ENCODE measurements around the gene POC1A.

POC1A gene

DNA sequence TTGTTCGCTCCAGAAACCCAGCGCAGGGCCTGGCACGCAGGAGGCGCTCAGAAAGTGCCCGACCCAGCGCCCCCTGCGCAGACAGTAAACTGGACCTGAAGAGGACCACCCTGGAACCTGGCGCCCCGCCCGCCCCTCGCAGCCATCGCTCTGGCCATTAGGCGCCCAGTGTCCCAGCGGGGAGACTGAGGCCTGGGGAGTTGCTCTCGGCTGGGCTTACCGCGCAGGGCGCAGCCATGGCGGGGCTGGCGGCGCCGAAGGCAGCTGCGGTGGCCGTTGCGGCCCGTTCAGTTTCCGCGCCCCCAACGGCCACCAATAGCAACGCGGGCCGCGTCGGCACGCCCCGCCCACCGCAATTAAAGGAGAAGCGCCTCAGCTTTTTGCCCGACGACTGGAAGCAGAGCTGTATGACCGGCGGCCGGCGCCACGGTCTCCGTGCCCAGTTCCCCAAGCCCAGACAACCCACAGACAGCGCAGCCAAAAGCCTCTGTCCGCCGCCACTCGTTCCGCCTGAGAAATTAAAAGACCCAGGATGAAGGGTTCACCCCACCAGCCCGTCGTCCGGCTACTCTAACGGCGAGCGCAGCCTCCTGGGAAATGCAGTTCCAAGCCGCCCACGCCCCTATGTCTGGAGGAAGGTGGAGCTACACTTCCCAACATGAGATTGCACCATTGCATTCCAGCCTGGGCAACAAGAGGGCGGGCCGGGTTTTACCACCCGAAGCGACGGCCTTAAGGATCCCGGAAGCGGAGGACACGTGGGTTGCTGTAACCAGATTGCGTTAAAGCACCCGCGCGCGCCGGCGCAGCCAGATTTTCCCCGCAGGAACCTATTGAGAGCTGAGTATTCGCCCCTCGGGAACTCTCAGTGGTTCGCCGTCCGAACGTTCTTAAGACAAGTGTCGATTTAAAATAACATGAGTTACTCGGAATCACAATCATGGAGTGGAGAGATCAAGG lies at the start of gene POC1A:
TSS of gene POC1A (minus strand) at position 289 of the 960 bp plus-strand sequence. CDS start at position 238, 51 bp downstream.
- peak; percentile 99 for DNase-seq

GRCh38 chr3:52203701-52204100 lies 49.5 kb upstream of the POC1A start:
- DNase-seq, result no peak

GRCh38 chr3:52202384-52203077 lies 48.3 kb upstream of the POC1A start:
- DNase-seq, result no peak

- no peak for DNase-seq
These were observed 46.9 kb upstream of the POC1A start for GRCh38 chr3:52200981-52201679.

GRCh38 chr3:52198643-52199608 lies 44.7 kb upstream of the POC1A start:
- peak; percentile 43 for DNase-seq

DNA sequence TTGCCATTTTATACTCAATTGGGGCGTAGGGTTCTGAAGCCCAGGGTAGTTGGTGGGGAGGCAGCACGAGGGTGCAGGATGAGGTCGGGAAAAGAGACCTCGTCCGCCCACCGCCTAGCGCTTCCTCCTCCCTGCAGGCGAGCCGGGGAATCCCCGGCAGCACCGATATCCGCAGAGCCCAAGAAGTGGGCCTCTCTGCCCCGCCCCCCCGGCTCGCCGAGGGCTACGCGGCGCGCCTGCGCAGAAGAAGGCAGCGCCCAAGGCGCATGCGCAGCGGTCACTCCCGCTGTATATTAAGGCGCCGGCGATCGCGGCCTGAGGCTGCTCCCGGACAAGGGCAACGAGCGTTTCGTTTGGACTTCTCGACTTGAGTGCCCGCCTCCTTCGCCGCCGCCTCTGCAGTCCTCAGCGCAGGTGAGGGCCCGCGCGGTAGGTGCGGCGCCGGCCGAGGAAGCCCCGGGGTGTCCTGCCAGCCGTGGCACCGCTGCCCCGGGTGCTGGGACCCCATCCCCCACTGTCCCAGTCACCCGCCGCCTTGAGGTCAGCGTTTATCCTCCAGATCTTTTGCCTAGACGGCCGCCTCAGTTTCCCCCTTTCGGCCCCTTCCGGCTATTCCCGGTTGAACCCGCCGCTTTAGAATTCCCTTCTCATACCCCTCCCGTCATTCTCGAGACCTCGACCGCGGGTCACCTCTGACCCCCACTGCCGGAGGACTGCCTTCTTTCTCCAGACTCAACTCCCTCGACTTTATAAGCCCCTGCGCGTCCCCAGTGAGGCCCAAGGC lies 43.8 kb upstream of the POC1A start, which contains the start of gene ALAS1:
TSS of gene ALAS1 (plus strand) at position 319 of the 784 bp plus-strand sequence. CDS start 1,082 bp downstream, outside the sequence.
- peak; percentile 95 for DNase-seq

GRCh38 chr3:52197499-52197841 lies 43.2 kb upstream of the POC1A start:
- no peak for DNase-seq

DNA sequence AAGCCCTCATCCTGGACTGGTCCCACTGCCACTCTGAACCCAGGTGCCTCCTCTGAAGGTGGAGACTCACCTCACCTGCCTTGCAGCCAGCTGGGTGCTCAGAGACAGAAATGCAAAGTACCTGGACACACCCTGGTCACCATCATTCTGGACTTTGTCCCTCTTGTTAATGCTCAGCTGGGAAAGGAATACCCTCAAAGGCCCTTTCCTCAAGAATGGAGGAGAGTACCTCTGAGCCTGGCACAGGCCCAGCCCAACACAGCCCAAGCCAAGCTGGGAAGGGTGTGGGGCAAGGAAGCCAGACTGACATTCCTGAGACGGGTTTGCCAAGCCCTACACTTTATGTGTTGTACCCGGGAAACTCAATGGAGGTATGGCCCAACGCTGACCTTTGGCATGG lies 42.8 kb upstream of the POC1A start:
- no peak for DNase-seq

GRCh38 chr3:52195823-52196331 lies 41.7 kb upstream of the POC1A start:
- peak; percentile 43 for DNase-seq

GRCh38 chr3:52195291-52195597 lies 41.0 kb upstream of the POC1A start:
- no peak for DNase-seq

DNA sequence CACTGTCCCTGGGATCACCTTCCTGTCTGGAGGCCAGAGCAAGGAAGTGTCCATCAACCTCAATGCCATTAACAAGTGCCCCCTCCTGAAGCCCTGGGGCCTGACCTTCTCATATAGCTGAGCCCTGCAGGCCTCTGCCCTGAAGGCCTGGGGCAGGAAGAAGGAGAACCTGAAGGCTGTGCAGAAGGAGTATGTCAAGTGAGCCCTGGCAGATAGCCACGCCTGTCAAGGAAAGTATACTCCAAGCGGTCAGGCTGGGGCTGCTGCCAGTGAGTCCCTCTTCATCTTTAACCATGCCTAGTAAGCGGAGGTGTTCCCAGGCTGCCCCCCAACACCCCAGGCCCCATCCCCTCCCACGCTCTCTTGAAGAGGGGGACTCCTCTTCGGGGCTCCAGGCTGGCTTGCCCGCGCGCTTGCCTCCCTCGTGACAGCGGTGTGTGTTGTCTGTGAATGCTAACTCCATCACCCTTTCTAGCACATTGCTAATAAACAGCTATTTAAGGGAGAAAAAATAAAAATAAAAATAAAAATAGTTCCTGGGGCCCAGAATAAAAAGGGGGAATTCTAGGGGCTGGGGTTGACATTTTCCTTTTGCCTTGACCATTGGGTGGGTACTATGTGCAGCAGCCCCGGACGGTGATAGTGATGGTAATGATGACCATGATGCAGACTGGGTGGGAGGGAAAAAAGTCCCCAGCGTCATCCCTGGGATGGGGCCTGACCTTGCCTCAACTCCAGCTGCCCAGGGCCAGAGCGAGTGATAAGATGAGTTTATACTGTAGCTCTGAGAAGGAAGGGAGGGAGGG lies 40.5 kb upstream of the POC1A start:
- DNase-seq, result no peak

DNA sequence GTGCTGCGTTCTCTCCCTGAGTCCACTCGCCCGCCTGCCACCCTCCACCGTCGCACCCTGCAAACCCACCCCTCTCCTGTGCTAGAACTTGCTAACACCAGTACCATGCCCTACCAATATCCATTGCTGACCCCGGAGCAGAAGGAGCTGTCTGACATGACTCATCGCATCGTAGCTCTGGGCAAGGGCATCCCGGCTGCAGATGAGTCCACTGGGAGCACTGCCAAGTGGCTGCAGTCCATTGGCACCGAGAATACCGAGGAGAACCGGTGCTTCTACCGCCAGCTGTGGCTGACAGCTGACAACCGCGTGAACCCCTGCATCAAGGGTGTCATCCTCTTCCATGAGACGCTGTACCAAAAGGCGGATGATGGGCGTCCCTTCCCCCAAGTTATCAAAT lies 38.8 kb upstream of the POC1A start:
- DNase-seq, result no peak

GRCh38 chr3:52191663-52192062 lies 37.4 kb upstream of the POC1A start:
- DNase-seq, result no peak

DNA sequence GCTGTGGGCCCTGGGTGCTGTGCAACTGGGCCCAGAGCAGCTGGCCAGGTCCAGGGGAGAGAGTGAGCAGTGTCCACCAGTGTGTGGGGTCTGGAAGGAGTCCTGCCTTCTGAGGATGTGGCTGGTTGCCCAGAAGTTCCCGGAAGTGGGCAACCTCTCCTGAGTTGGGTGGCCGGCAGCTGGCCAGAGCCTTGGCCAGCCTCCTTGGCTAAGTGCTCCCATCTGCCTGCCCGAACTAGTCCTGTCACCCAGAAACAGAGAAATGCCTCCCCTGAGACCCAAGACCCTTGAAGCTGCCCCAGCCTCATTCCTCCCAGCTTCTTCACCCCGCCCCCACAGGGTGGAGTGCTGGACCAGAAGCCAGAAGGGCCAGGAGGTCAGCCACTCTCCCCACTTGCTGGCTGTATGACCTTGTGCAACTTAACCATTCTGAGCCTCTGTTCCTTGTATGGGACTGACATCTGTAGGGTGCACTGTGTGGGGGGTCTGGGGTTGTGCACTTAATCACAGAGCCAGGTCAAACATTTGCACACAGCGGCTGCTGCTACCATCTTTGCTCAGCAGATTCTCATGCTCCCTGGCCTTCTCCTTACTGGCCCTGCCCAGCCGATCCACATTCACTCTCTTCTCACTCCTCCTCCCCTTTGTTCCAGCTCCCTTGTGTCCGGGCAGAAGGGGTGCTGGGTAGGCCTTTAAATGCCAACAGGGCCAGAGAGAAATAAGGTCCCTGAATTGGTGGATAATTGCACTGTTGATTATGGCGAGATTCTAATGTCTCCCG lies 36.3 kb upstream of the POC1A start:
- no peak for DNase-seq

DNA sequence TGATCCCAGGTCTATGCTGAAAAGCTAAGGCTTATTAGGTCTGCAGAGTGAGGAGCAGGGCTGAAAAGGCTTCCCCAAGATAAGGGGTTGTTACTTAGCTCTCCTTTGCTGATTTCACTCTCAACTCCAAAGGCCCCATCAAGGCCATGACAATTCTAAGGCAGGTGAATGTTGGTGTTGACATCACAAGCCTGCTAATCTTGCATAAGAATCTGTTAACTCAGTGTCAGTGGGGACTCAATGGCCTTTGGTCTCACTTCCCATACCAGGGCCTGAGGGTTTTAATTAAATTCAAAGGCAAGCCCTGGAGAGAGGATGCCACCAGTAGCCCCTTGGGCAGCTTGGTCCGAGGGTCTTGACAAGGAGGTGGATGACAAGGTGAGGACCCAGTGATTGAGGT lies 34.3 kb upstream of the POC1A start:
- DNase-seq, result no peak

DNA sequence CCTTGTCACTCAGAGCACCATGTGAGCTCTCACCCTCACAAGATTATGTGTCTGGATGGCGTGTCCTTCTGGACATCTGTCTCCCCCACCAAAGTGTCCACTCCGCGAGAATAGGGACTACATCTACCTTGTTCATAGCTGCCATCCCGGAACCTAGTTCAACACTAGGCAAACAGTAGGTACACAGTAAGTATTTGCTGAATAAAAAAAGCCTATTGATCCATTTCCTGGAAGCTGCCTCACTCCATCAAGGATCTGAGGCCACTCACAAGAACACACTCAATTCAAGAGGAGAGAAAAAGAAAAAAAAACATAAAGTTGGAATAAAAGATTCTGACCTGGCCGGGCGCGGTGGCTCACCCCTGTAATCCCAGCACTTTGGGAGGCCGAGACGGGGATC lies 32.5 kb upstream of the POC1A start:
- DNase-seq, result no peak

DNA sequence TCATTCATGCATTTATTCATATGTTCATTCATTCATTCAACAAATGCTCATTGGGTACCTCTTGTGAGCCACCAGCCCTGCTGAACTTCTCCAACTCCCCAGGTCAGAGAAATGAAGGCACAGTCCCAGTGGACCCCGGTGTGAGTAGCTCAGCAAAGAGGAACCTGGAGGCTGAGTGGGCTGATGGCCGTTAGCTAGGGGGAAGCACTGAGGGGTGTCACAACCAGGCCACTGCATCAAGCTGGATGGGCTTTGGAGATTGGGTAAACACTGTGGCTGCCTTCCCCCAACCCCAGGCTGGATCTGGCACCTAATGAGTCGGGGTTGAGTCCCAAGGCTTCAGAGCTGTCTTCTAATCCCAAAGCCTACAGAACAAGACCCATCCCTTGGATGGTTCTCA lies 31.6 kb upstream of the POC1A start:
- no peak for DNase-seq

GRCh38 chr3:52185311-52185710 lies 31.1 kb upstream of the POC1A start:
- DNase-seq, result no peak

- DNase-seq, result no peak
These were observed 30.5 kb upstream of the POC1A start for GRCh38 chr3:52184690-52185089.
